H9 (cell line): Measurements from ENCODE around the gene NUP210L. TPM values are rescaled to one million over a fixed set of nuclear protein-coding genes. Genes with fewer than 3 reads are reported as not detected.

Experiments used
- DNase-seq: peaks from one replicate; pipeline ENCODE4 v3.0.0-alpha.2; 2017
- H2AFZ ChIP-seq: one replicate; pipeline ENCODE4 v1.6.1; 2013; ENCODE audit warnings: mild to moderate bottlenecking, low read length, control low read depth, moderate library complexity
- H2AK5ac ChIP-seq: 2 replicates; pipeline ENCODE4 v1.6.1; 2013; ENCODE audit warnings: low read length, control low read depth, mixed read lengths; ENCODE audit not compliant: insufficient read length
- H2BK120ac ChIP-seq: one replicate; pipeline ENCODE4 v1.6.1; 2013; ENCODE audit warnings: low read depth, mild to moderate bottlenecking, low read length, control low read depth, inconsistent platforms; ENCODE audit not compliant: poor library complexity, severe bottlenecking
- H2BK12ac ChIP-seq: 2 replicates; pipeline ENCODE4 v1.6.1; 2013; ENCODE audit warnings: low read length, control low read depth, mixed read lengths, low read depth; ENCODE audit not compliant: insufficient read length
- H2BK15ac ChIP-seq: 2 replicates; pipeline ENCODE4 v1.6.1; 2013; ENCODE audit warnings: low read depth, low read length, control low read depth
- H2BK20ac ChIP-seq: one replicate; pipeline ENCODE4 v1.6.1; 2013; ENCODE audit warnings: low read depth, mild to moderate bottlenecking, low read length, control low read depth, inconsistent platforms; ENCODE audit not compliant: poor library complexity, severe bottlenecking
- H2BK5ac ChIP-seq: 2 replicates; pipeline ENCODE4 v1.6.1; 2013; ENCODE audit warnings: low read length, control low read depth, mixed read lengths; ENCODE audit not compliant: insufficient read length
- H3K14ac ChIP-seq: 2 replicates; pipeline ENCODE4 v1.6.1; 2013; ENCODE audit warnings: low read length, control low read depth; ENCODE audit not compliant: insufficient read depth
- H3K18ac ChIP-seq: 2 replicates; pipeline ENCODE4 v1.6.1; 2013; ENCODE audit warnings: low read depth, mild to moderate bottlenecking, mixed read lengths, low read length, control low read depth; ENCODE audit not compliant: insufficient read length
- H3K23ac ChIP-seq: 2 replicates; pipeline ENCODE4 v1.6.1; 2013; ENCODE audit warnings: low read length, control low read depth, mixed read lengths, low read depth; ENCODE audit not compliant: insufficient read length
- H3K23me2 ChIP-seq: 2 replicates; pipeline ENCODE4 v1.6.1; 2013; ENCODE audit warnings: low read depth, mild to moderate bottlenecking, mixed read lengths, low read length, control low read depth; ENCODE audit not compliant: insufficient read length, poor library complexity, severe bottlenecking
- H3K27ac ChIP-seq: 2 replicates; pipeline ENCODE4 v1.5.1; 2013; ENCODE audit warnings: low read length, control low read depth, mixed read lengths, low read depth; ENCODE audit not compliant: insufficient read length
- H3K27me3 ChIP-seq: 2 replicates; pipeline ENCODE4 v1.6.1; 2013; ENCODE audit warnings: low read length, control low read depth, inconsistent platforms; ENCODE audit not compliant: insufficient read depth
- H3K4ac ChIP-seq: 2 replicates; pipeline ENCODE4 v1.6.1; 2013; ENCODE audit warnings: low read depth, mild to moderate bottlenecking, control low read depth, inconsistent platforms, low read length, moderate library complexity
- H3K4me1 ChIP-seq: 2 replicates; pipeline ENCODE4 v1.6.1; 2013; ENCODE audit warnings: low read length, control low read depth, inconsistent platforms; ENCODE audit not compliant: insufficient read depth
- H3K4me2 ChIP-seq: 2 replicates; pipeline ENCODE4 v1.6.1; 2013; ENCODE audit warnings: low read length, control low read depth, mixed read lengths; ENCODE audit not compliant: insufficient read length, insufficient read depth
- H3K56ac ChIP-seq: 2 replicates; pipeline ENCODE4 v1.6.1; 2013; ENCODE audit warnings: low read depth, mild to moderate bottlenecking, mixed read lengths, low read length, control low read depth; ENCODE audit not compliant: insufficient read length
- H3K79me1 ChIP-seq: 2 replicates; pipeline ENCODE4 v1.6.1; 2013; ENCODE audit warnings: low read depth, mild to moderate bottlenecking, moderate library complexity, low read length, control low read depth, inconsistent platforms; ENCODE audit not compliant: insufficient read depth, poor library complexity, severe bottlenecking
- H3K79me2 ChIP-seq: 2 replicates; pipeline ENCODE4 v1.6.1; 2013; ENCODE audit warnings: low read length, control low read depth, inconsistent platforms; ENCODE audit not compliant: insufficient read depth
- H3K9ac ChIP-seq: 2 replicates; pipeline ENCODE4 v1.6.1; 2013; ENCODE audit warnings: low read length, control low read depth, mixed read lengths; ENCODE audit not compliant: insufficient read length; ENCODE audit errors: extremely low read depth
- H3K9me3 ChIP-seq: one replicate; pipeline ENCODE4 v1.6.1; 2013; ENCODE audit warnings: low read depth, low read length, inconsistent platforms; ENCODE audit not compliant: control insufficient read depth
- H3T11ph ChIP-seq: one replicate; pipeline ENCODE4 v1.6.1; 2013; ENCODE audit warnings: mild to moderate bottlenecking, low read length, control low read depth, inconsistent platforms
- H4K20me1 ChIP-seq: one replicate; pipeline ENCODE4 v1.6.1; 2013; ENCODE audit not compliant: control insufficient read depth, insufficient read length, insufficient read depth
- H4K5ac ChIP-seq: 2 replicates; pipeline ENCODE4 v1.6.1; 2013; ENCODE audit warnings: low read depth, mild to moderate bottlenecking, mixed read lengths, low read length, control low read depth; ENCODE audit not compliant: insufficient read length
- H4K8ac ChIP-seq: replicated peaks from 2 replicates; pipeline ENCODE4 v1.6.1; 2013; ENCODE audit warnings: low read length, control low read depth, mixed read lengths, low read depth; ENCODE audit not compliant: insufficient read length
- H4K91ac ChIP-seq: 2 replicates; pipeline ENCODE4 v1.6.1; 2013; ENCODE audit warnings: low read depth, mild to moderate bottlenecking, moderate library complexity, mixed read lengths, low read length, control low read depth; ENCODE audit not compliant: insufficient read length
- H3K27ac Mint-ChIP-seq, 3 experiments: 2 replicates in 2 of 3; 3 replicates in 1 of 3; pipeline ENCODE4 v1.8.0; 2020 to 2021; ENCODE audit warnings: mixed read lengths in 3 of 3, mild to moderate bottlenecking in 1 of 3, moderate library complexity in 1 of 3
- H3K27me3 Mint-ChIP-seq: 2 replicates; pipeline ENCODE4 v1.8.0; 2021; ENCODE audit warnings: low read depth, mild to moderate bottlenecking, moderate library complexity, mixed read lengths
- H3K36me3 Mint-ChIP-seq, 3 experiments: 2 replicates in 2 of 3; 3 replicates in 1 of 3; pipeline ENCODE4 v1.8.0; 2020 to 2021; ENCODE audit warnings: low read depth in 3 of 3, mixed read lengths in 3 of 3; ENCODE audit not compliant: insufficient read depth in 1 of 3
- H3K4me1 Mint-ChIP-seq, 2 experiments: 2 replicates each; pipeline ENCODE4 v1.8.0; 2020; ENCODE audit warnings: mixed read lengths in 2 of 2
- H3K4me3 Mint-ChIP-seq, 2 experiments: 2 replicates in 1 of 2; 3 replicates in 1 of 2; pipeline ENCODE4 v1.8.0; 2020 to 2021; ENCODE audit warnings: mild to moderate bottlenecking in 2 of 2, mixed read lengths in 2 of 2, moderate library complexity in 1 of 2
- H3K9me3 Mint-ChIP-seq, 2 experiments: 2 replicates in 1 of 2; 3 replicates in 1 of 2; pipeline ENCODE4 v1.8.0; 2020; ENCODE audit warnings: mild to moderate bottlenecking in 2 of 2, mixed read lengths in 2 of 2, moderate library complexity in 1 of 2
- WGBS: extraction: QIAGEN DNeasy Blood & Tissue Kit; methylation state at CpG from one replicate; pipeline ENCODE4 v1.1.7; 2013; ENCODE audit warnings: missing lambda C conversion rate, low lambda C conversion rate, mixed read lengths; ENCODE audit not compliant: insufficient read length; ENCODE audit errors: extremely low coverage; 5-methylcytosine and 5-hydroxymethylcytosine counted together
- total RNA-seq: library from RNA; stranded (reverse); gene quantifications from 2 replicates; pipeline ENCODE4 v1.2.1, GENCODE V29; 2021
- TF ChIP-seq, protein P1 (sequence below): fragments of 200-600 bp; sonication (generic); conservative IDR thresholded peaks from 3 replicates; pipeline ENCODE4 v1.8.0; 2021; ENCODE audit warnings: antibody characterized with exemption, mild to moderate bottlenecking

The NUP210L gene
- total RNA-seq, 1 experiment from 2014 or later = 0.04 TPM

DNA sequence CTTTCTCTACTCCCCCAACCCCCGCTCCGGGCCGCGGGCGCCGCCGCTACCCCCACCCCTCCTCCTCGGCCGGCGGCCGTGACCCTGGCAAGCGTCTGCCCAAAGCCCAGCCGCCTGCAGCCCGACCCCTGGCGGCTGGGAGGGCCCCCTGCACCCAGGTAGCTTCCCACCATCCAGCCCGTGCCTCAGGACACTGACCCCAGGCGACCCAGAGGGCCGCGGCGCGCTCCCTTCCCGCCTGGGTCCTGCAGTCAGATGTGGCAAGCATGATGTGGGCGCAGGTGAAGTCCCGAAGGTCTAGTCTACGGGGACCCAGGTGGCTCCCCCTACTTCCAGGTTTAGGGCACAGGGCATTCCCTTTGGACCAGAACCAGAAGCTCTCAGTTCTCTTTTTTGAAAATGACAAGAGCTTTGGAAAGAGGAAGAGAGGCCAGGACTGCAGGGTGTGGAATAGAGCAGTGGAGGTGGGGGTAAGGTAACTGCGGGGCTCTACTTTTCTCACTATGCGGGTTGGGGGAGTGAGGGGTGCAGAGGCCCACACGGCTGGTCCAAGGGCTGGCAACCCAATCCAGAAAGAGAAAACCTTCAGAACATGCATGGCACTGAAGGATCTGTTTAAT, 208.1 kb downstream of the NUP210L start, which contains the start of gene DENND4B:
Gene DENND4B, minus strand, starts transcription at position 97 of the 620 bp plus-strand sequence. CDS start 2,344 bp downstream, outside the sequence.
- Histone ChIP-seq H2BK5ac (no peak within 1 kb of the TSS), H3K9me3 (no peaks in the 10 kb centered on the region), H2AFZ (no peak within 1 kb of the TSS), H3K79me1 (peaks cover 3% of the 10 kb centered on the region), H3K27me3 (no peaks in the 10 kb centered on the region), H2BK20ac (no peak within 1 kb of the TSS), H3K4me1 (no peaks in the 10 kb centered on the region; the same call in 1 of the 2 replicates), H4K8ac (no peak within 1 kb of the TSS), H3K27ac (no peak within 1 kb of the TSS), H3K23me2 (peaks cover 5% of the 10 kb centered on the region), H3T11ph (no peak within 1 kb of the TSS), H2AK5ac (no peak within 1 kb of the TSS), H3K23ac (no peak within 1 kb of the TSS), H2BK12ac (no peak within 1 kb of the TSS), H3K56ac (no peak within 1 kb of the TSS), H2BK120ac (no peak within 1 kb of the TSS), H3K4ac (no peak within 1 kb of the TSS), H4K91ac (no peak within 1 kb of the TSS), H2BK15ac (no peak within 1 kb of the TSS), H4K5ac (no peak within 1 kb of the TSS), H3K4me2 (peak within 1 kb of the TSS; percentile 52), H3K79me2 (no peaks in the 10 kb centered on the region), H3K18ac (no peak within 1 kb of the TSS), H4K20me1 (peaks cover 2% of the 10 kb centered on the region), H3K9ac (peak within 1 kb of the TSS; percentile 61), H3K14ac (peak within 1 kb of the TSS; percentile 75)
- no peaks in the 10 kb centered on the region for H3K27me3 Mint-ChIP-seq
- peak within 1 kb of the TSS; percentile 64 to 94 (median 83); a peak in 6 of 7 replicates for H3K27ac Mint-ChIP-seq
- no CpG with 5 or more reads among the region's 28 CpGs for WGBS
- peaks cover 14 to 57% (median 44%) of the 10 kb centered on the region in 3 experiments for H3K36me3 Mint-ChIP-seq
- DNase-seq = peak; percentile 94
- H3K9me3 Mint-ChIP-seq = no peaks in the 10 kb centered on the region
- TF ChIP-seq, protein P1, sequence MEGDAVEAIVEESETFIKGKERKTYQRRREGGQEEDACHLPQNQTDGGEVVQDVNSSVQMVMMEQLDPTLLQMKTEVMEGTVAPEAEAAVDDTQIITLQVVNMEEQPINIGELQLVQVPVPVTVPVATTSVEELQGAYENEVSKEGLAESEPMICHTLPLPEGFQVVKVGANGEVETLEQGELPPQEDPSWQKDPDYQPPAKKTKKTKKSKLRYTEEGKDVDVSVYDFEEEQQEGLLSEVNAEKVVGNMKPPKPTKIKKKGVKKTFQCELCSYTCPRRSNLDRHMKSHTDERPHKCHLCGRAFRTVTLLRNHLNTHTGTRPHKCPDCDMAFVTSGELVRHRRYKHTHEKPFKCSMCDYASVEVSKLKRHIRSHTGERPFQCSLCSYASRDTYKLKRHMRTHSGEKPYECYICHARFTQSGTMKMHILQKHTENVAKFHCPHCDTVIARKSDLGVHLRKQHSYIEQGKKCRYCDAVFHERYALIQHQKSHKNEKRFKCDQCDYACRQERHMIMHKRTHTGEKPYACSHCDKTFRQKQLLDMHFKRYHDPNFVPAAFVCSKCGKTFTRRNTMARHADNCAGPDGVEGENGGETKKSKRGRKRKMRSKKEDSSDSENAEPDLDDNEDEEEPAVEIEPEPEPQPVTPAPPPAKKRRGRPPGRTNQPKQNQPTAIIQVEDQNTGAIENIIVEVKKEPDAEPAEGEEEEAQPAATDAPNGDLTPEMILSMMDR = peak; percentile 96
- H3K4me1 Mint-ChIP-seq = peaks cover 10 to 17% of the 10 kb centered on the region in 2 experiments
- peak within 1 kb of the TSS; percentile 82 to 93 for H3K4me3 Mint-ChIP-seq
